TTC549 (cell line): ENCODE data around the gene GMCL1.
"Not testable (repeated sequence)": the region's sequence is repeated elsewhere in the genome, so short reads cannot be mapped to it uniquely, and the experiment has no call there.

Experiments
- FAIRE-seq: peaks from 2 replicates; lab custom pipeline; 2012; peaks lifted over from hg19 to GRCh38; lab: Jason Lieb, UNC

The GMCL1 gene

GRCh38 chr2:69829256-69830044, at the start of gene GMCL1:
Gene GMCL1, plus strand, starts transcription at chr2:69829660. Its CDS starts 233 bp downstream, at chr2:69829893.
- FAIRE-seq: no peak

- no peak for FAIRE-seq
These were observed 48.5 kb upstream of the GMCL1 start for GRCh38 chr2:69780921-69781320.

- FAIRE-seq: no peak
These were observed 47.9 kb upstream of the GMCL1 start for GRCh38 chr2:69781321-69782248.

- no peak for FAIRE-seq
These were observed 45.2 kb upstream of the GMCL1 start for GRCh38 chr2:69784228-69784627.

GRCh38 chr2:69785358-69785757, 44.1 kb upstream of the GMCL1 start:
- no peak for FAIRE-seq

GRCh38 chr2:69786052-69786560, 43.4 kb upstream of the GMCL1 start:
- FAIRE-seq: no peak

GRCh38 chr2:69789175-69789721, 40.2 kb upstream of the GMCL1 start:
- FAIRE-seq: no peak

- FAIRE-seq: no peak
These were observed 39.5 kb upstream of the GMCL1 start for GRCh38 chr2:69789772-69790600.

GRCh38 chr2:69790601-69790959, 38.9 kb upstream of the GMCL1 start:
- no peak for FAIRE-seq

- peak; percentile 13 for FAIRE-seq
These were observed 38.4 kb upstream of the GMCL1 start for GRCh38 chr2:69791045-69791444.

- FAIRE-seq: no peak
These were observed 33.3 kb upstream of the GMCL1 start for GRCh38 chr2:69796174-69796573.

- FAIRE-seq: no peak
These were observed 32.2 kb upstream of the GMCL1 start for GRCh38 chr2:69797235-69797634.

GRCh38 chr2:69797836-69798289, 31.6 kb upstream of the GMCL1 start:
- no peak for FAIRE-seq

GRCh38 chr2:69798290-69798908, 31.1 kb upstream of the GMCL1 start:
- no peak for FAIRE-seq

GRCh38 chr2:69798909-69799526, 30.4 kb upstream of the GMCL1 start:
- no peak for FAIRE-seq

GRCh38 chr2:69801745-69802290, 27.6 kb upstream of the GMCL1 start:
- no peak for FAIRE-seq

- FAIRE-seq: not testable (repeated sequence)
These were observed 26.6 kb upstream of the GMCL1 start for GRCh38 chr2:69802781-69803367.

- no peak for FAIRE-seq
These were observed 25.0 kb upstream of the GMCL1 start for GRCh38 chr2:69804416-69804815.

GRCh38 chr2:69805887-69806286, 23.6 kb upstream of the GMCL1 start:
- FAIRE-seq: no peak
